HG03520 (cell line): ENCODE data around the gene C12orf75.
A peak's percentile ranks its signal among the peaks of the same experiment; 100 is the strongest.
"Not testable (repeated sequence)": the region's sequence is repeated elsewhere in the genome, so short reads cannot be mapped to it uniquely, and the experiment has no call there.

ENCODE experiments used
- ATAC-seq: cut with Tn5 transposase; IDR thresholded peaks from one replicate; pipeline ENCODE4 v1.9.1; 2021; ENCODE audit warnings: mild to moderate bottlenecking, moderate library complexity; ENCODE audit not compliant: unreplicated experiment

C12orf75 gene

GRCh38 chr12:105330283-105330930, at the start of gene C12orf75:
TSS of gene C12orf75 (plus strand) at chr12:105330691. CDS start at chr12:105330892, 201 bp downstream.
- peak; percentile 82 for ATAC-seq

GRCh38 chr12:105280966-105281693, 49.4 kb upstream of the C12orf75 start:
- no peak for ATAC-seq

GRCh38 chr12:105281694-105282049, 48.8 kb upstream of the C12orf75 start:
- no peak for ATAC-seq

- ATAC-seq = no peak
Measured at GRCh38 chr12:105285378-105285777, 45.1 kb upstream of the C12orf75 start.

- ATAC-seq = no peak
Measured at GRCh38 chr12:105287408-105287807, 43.1 kb upstream of the C12orf75 start.

GRCh38 chr12:105288311-105288996, 42.0 kb upstream of the C12orf75 start:
- no peak for ATAC-seq

- ATAC-seq = no peak
Measured at GRCh38 chr12:105289114-105289904, 41.2 kb upstream of the C12orf75 start.

GRCh38 chr12:105291531-105291930, 39.0 kb upstream of the C12orf75 start:
- no peak for ATAC-seq

- no peak for ATAC-seq
Measured at GRCh38 chr12:105292705-105293104, 37.8 kb upstream of the C12orf75 start.

- ATAC-seq = no peak
Measured at GRCh38 chr12:105293187-105293586, 37.3 kb upstream of the C12orf75 start.

GRCh38 chr12:105294161-105294560, 36.3 kb upstream of the C12orf75 start:
- no peak for ATAC-seq

- ATAC-seq = no peak
Measured at GRCh38 chr12:105294886-105295479, 35.5 kb upstream of the C12orf75 start.

- no peak for ATAC-seq
Measured at GRCh38 chr12:105296116-105297089, 34.1 kb upstream of the C12orf75 start.

- no peak for ATAC-seq
Measured at GRCh38 chr12:105300883-105301282, 29.6 kb upstream of the C12orf75 start.

- ATAC-seq = no peak
Measured at GRCh38 chr12:105301696-105302095, 28.8 kb upstream of the C12orf75 start.

GRCh38 chr12:105302986-105303385, 27.5 kb upstream of the C12orf75 start:
- not testable (repeated sequence) for ATAC-seq

GRCh38 chr12:105304626-105305025, 25.9 kb upstream of the C12orf75 start:
- ATAC-seq = not testable (repeated sequence)

- ATAC-seq = not testable (repeated sequence)
Measured at GRCh38 chr12:105307601-105308314, 22.7 kb upstream of the C12orf75 start.

GRCh38 chr12:105308839-105309238, 21.7 kb upstream of the C12orf75 start:
- ATAC-seq = not testable (repeated sequence)
